HG02763 (cell line): ENCODE data around the gene AZU1.
"Not testable (repeated sequence)": the region's sequence is repeated elsewhere in the genome, so short reads cannot be mapped to it uniquely, and the experiment has no call there.

Experiments
- ATAC-seq: cut with Tn5 transposase; IDR thresholded peaks from one replicate; pipeline ENCODE4 v1.9.1; 2021; ENCODE audit warnings: mild to moderate bottlenecking, moderate library complexity; ENCODE audit not compliant: unreplicated experiment

Gene AZU1

DNA sequence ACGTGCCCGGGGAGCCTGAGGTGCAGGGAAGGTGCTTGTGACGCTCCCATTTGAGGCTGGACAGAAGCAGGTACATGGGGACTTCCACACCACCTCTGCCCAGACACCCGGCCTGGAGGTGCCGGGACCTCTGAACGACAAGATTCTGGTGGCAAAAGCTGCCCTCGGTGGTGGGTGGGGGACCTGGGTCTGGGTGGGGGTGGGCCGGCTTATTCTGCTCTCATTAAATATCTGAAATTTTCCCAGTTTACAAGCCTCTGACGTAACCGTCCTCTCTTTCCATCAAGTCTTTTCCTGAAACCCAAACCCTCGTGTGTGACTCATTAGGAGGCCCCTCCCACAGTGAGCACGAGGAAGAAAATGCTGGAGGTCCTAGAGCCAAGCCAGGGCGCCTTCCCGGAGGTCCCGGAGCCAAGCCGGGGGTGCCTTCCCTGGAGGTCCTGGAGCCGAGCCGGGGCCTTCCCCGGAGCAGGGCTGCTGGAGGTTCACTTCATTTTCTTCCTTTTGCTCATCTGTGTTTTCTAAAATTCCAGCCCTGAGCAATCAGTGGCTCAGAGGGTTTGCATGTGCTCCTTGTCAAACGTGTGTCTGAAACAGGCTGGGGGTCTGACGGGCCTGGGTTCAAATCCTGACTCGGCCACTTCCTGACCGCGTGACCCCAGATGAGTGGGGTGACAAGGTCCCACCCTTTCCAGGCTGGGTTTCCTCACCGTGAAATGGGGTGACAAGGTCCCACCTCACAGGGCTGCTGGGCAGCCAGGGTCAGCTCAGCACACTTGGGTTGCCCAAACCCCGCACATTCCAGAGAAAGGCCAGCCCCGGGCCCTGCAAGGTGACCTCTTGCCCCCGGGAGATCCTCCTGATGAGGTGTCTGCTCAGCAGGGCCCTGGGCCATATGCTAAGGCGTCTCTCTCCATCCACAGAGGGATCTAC is 41.9 kb downstream of the AZU1 start:
- no peak for ATAC-seq

DNA sequence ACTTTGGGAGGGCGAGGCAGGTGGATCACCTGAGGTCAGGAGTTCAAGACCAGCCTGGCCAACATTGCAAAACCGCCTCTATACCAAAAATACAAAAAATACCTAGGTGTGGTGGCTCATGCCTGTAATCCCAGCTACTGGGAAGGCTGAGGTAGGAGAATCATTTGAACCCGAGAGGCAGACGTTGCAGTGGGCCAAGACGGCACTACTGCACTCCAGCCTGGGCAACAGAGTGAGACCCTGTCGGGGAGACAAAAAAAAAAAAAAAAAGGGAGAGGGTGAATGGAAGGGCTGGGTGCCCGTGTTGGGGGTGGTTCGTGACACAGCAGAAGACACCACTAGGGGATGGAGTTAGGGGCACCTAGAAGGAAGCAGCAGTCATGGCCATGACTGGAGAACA is 42.7 kb downstream of the AZU1 start:
- ATAC-seq: no peak

DNA sequence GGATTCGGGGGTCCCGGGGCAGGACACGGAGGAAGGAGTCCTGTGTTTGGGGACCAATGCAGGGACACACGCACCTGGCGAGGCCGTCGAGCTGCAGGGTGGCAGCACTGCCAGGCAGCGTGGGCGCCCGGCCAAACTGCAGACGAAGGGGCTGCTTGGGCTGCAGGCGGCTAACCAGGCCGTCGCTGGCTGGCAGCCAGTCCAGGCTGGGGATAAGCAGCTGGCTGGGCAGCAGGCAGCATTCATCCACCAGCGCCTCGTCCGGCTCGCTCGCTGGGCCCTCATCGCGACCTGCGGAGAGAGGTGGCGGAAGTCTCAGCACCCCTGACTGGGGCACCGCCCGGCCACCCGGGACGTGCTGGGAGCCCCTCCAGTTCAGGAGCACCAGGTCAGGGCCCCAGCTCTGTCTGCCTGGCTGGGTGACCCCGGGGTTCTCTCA is 43.3 kb downstream of the AZU1 start:
- ATAC-seq: no peak

DNA sequence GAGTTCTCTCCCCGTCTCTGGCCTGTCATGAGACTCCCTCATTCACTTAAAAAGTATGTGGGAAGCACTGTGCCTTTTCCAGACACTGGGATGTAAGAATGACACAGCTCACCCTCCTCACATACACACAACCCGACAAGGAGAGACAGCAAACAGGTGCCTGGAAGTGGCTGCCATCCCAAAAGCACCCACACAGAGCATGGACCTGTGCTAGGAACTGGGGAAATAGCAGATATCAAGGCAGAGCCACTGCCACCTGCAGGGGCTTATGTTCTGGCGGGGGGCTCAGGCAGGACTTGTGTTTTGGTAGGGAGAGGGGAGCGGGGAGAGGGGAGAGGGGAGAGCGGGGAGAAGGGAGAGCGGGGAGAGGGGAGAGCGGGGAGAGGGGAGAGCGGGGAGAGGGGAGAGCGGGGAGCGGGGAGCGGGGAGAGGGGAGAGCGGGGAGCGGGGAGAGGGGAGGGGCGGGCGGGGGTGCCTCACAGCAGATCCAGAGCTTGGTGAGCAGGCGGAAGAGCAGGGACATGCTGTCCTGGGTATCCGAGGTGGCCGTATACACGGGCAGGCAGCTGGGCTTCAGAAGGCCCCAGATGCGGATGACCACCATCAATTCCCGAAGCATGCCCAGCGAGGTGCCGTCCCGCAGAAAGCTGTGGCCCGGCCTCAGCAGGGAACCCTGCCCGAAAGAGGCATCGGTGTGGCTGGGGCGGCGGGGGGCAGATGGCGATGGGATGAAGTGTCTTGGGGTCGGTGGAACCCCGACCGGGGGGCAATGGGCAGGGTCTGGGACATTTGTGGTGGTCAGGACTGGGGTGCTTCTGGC is 44.0 kb downstream of the AZU1 start:
- no peak for ATAC-seq

DNA sequence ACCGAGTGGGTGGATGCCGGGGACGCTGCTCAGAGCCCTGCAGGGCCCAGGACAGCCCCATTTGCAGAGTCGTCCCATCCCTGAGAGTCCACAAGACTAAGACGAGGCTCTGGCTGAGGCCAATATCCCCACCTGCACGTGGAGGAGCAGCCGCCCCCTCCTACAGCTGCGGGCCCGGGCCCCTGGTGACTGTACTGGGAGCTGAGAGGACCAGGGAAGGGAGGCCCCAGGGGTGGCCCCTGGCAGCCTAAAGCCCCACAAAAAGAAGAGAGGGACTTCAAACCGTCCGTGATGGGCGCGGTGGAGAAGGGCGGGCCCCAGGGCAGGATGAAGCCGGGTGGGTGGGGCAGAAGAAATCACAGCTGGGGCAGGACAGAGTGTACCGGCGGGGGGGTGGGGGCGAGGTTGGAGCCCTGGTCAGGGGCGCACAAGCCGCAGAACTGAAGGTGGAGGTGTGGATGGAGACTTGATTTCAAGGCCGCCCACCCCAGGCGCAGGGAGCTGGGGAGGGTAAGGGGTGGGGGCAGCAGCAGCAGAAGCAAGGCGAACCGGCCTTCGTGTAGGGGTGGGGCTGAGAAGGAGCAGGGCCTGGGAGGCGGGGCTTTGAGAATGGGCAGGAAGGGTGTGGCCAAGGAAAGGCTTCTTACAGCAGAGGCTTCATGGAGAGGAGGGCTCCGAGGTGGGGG is 44.8 kb downstream of the AZU1 start:
- ATAC-seq: no peak

DNA sequence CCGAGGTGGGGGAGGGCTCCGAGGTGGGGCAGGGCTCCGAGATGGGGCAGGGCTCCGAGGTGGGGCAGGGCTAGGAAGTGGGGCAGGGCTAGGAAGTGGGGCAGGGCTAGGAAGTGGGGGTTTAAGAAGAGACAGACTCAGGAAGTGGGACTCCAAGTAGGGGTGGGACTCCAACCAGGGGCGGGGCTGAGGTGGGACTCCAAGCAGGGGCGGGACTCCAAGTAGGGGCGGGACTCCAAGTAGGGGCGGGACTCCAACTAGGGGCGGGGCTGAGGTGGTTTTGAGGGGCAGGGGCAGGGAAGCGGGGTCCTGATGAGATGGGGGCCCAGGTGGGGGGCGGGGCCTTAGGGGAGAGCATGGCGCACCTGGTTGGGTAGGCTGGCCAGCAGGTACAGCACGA is 45.4 kb downstream of the AZU1 start:
- no peak for ATAC-seq

DNA sequence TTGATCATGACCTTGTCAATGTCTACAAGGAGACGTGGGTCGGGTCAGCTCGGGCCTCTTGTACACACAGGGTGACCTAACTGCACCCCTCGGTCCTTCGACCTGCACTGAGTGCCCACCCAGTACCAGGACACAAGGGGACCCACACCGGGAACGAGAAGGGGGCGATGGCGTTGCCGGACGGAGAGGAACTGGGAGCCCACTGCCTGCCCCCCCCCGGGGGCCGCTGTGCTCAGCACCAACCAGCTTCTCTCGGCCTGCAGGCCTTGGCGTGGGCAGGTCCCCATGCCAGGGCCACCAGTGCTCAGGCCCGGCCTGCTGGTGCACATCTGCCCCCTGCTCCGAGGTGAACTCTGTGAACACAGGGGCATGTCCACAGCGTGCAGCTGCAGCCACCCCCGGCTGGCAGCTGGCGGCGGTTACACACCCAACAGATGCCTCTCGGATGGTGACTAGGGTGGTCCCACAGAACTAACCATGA is 46.0 kb downstream of the AZU1 start:
- ATAC-seq: no peak

DNA sequence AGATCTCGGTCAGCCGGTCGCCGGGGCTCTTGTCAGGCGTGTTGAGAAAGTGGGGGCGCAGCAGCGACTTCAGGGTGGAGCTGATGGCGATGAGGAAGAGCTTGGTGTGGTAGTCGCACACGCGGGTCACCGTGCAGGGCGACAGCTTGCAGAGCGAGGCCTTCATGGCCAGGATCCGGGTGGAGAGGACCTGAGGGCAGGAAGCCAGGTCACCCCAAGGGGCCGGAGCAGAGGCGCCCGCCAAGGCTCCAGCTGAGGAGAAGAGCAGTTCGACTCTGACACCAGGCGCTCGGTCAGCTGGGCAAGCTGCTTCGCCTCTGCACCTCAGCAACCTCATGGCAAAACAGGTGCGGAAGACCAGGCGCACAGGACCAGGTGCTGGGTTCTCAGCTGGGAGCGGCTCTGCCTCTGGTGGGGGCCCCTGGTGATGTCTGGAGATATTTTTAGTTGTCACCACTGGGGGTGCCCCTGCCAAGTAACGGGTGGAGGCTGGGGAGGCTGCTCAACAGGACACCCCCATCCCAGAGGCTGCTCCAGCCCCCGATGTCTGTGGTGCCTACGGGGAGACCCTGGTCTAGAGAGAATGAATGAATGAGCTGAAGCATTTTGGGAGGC is 47.7 kb downstream of the AZU1 start:
- no peak for ATAC-seq

DNA sequence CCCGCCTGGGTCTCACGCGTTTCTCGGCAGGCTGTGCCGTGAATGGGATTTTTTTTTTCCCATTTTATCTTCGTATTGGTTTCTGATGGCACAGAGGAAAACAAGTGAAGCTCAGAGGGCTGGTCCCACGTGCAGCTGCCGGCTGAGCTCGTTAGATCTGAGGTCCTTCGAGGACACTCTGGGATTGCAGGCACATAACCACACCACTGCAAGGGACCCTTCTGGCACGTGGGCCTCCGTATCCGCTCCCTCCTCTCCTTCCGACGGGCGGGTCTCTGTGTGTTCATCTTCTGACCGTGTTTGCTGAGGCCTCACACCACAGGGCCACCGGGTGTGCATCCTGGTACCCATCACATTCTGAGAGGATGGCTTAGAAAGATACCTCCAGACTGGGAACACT is 48.5 kb downstream of the AZU1 start:
- ATAC-seq: no peak

DNA sequence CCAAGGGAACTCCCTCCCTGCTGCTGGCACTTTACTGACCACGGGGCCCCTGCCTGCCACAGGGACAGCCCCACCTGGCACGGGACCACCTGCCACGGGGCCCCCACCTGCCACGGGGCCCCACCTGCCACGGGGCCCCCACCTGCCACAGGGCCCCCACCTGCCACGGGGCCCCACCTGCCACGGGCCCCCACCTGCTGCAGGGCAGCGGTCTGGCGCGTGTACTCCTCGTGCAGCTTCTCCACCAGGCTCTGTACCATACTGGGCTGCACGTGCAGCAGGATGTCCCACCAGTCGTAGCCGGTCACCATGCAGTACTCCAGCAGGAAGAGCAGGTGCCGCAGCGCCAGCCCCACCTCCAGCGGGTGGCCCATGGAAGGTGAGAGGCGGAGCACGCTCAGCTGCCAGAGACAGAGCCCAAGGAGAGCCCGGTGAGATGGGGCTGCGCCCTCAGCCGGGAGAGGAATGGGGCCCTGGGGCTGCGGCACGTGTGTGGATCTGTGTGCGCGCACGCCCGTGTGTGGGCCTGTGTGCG is 49.2 kb downstream of the AZU1 start:
- ATAC-seq: no peak

DNA sequence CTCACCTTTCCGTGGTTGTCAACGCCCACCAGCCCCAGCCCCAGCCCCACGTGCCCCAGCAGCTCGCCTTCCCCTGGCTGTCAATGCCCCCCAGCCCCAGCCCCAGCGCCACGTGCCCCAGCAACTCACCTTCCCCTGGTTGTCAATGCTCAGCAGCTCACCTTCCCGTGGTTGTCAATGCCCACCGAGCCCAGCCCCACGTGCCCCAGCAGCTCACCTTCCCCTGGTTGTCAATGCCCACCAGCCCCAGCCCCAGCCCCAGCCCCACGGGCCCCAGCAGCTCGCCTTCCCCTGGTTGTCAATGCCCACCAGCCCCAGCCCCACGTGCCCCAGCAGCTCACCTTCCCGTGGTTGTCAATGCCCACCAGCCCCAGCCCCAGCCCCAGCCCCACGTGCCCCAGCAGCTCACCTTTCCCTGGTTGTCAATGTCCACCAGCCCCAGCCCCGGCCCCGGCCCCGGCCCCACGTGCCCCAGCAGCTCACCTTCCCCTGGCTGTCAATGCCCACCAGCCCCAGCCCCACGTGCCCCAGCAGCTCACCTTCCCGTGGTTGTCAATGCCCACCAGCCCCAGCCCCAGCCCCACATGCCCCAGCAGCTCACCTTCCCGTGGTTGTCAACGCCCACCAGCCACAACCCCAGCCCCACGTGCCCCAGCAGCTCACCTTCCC is 50.5 kb downstream of the AZU1 start:
- not testable (repeated sequence) for ATAC-seq

DNA sequence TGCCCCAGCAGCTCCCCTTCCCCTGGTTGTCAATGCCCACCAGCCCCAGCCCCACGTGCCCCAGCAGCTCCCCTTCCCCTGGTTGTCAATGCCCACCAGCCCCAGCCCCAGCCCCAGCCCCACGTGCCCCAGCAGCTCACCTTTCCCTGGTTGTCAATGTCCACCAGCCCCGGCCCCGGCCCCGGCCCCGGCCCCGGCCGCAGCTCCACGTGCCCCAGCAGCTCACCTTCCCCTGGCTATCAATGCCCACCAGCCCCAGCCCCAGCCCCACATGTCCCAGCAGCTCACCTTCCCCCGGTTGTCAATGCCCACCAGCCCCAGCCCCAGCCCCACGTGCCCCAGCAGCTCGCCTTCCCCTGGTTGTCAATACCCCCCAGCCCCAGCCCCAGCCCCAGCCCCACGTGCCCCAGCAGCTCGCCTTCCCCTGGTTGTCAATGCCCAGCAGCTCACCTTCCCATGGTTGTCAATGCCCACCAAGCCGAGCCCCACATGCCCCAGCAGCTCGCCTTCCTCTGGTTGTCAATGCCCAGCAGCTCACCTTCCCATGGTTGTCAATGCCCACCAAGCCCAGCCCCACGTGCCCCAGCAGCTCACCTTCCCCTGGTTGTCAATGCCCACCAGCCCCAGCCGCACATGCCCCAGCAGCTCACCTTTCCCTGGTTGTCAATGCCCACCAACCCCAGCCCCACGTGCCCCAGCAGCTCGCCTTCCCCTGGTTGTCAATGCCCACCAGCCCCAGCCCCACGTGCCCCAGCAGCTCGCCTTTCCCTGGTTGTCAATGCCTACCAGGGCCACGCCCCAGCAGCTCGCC is 51.3 kb downstream of the AZU1 start:
- not testable (repeated sequence) for ATAC-seq

DNA sequence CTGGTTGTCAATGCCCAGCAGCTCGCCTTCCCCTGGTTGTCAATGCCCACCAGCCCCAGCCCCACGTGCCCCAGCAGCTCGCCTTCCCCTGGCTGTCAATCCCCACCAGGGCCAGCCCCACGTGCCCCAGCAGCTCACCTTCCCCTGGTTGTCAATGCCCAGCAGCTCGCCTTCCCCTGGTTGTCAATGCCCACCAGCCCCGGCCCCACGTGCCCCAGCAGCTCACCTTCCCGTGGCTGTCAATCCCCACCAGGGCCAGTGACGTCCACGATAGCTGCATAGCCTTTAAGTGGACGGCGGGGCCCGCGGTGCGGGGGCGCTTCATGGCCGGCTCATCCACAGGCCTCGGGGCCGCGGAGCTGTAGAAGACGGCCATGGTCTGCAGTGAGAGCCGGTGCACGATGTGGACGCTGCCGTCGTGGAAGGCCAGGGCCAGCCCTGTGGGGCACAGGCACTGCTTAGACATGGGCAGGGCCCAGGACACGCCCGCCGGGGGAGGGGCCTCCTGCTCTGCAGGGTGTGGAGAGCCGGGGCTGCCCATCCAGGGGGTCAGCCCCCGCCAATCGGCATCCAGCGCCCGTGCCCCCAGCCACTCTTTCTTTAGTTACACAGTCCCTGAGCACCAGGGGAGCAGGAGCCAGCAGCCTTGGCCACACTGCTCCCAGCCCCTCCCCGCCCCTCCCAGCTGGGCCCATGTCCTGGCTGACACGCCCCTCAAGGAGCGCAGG is 52.2 kb downstream of the AZU1 start:
- ATAC-seq: no peak
